Measurements from ENCODE around the gene PPP4R1.
"Not testable (repeated sequence)": the region's sequence is repeated elsewhere in the genome, so short reads cannot be mapped to it uniquely, and the experiment has no call there.

The PPP4R1 gene

DNA sequence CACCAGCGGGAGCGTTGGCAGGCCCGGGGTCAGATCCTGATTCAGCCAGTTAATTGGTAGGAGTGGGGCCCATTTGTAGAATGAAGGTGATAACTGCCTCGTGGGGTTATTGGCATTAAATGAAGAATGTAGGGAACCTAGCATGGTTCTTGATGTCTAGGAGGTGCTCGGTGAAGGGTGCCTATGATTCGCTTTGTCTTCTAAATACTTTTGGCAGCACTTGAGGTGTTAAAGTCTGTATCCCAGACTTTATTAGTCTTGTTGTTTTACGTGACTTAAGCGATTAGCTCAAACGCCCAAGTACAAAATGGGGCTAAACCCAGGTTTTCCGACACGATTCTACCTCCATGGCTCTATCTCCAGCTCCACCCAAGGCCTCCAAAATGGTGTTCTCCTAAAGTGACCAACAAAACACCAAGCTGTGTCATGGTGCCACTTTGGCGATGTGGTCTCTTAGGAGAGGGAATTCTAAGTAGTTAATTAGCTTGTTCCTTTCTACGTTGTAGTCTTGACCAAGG lies 980 bp upstream of the PPP4R1 start:
- Histone ChIP-seq H3K4me3 (ENCODE audit: insufficient read length, low read depth) (peak overlapping the region; percentile 49), H3K9ac (ENCODE audit: insufficient read length, low read depth) (peak overlapping the region; percentile 75), H3K36me3 (ENCODE audit: insufficient read depth, insufficient read length, low read length) (peaks cover 14% of the 10 kb centered on the region), H3K4me1 (ENCODE audit: insufficient read depth, insufficient read length) (no peaks in the 10 kb centered on the region), H3K9me3 (ENCODE audit: insufficient read depth, low read length) (no peaks in the 10 kb centered on the region), H3K27me3 (ENCODE audit: insufficient read depth, insufficient read length) (no peaks in the 10 kb centered on the region)
- TF ChIP-seq YY1 (IDR thresholded peaks at IDR 0.05; ENCODE audit: insufficient read depth, insufficient read length): no peak
- no peak for TF ChIP-seq SUZ12 (IDR thresholded peaks at IDR 0.05; ENCODE audit: extremely low read depth, insufficient read depth, insufficient read length)
- TF ChIP-seq ZNF274 (IDR thresholded peaks at IDR 0.05; ENCODE audit: low read depth, low read length): no peak
- no peak for DNase-seq (ENCODE audit: low read depth, low spot score)

DNA sequence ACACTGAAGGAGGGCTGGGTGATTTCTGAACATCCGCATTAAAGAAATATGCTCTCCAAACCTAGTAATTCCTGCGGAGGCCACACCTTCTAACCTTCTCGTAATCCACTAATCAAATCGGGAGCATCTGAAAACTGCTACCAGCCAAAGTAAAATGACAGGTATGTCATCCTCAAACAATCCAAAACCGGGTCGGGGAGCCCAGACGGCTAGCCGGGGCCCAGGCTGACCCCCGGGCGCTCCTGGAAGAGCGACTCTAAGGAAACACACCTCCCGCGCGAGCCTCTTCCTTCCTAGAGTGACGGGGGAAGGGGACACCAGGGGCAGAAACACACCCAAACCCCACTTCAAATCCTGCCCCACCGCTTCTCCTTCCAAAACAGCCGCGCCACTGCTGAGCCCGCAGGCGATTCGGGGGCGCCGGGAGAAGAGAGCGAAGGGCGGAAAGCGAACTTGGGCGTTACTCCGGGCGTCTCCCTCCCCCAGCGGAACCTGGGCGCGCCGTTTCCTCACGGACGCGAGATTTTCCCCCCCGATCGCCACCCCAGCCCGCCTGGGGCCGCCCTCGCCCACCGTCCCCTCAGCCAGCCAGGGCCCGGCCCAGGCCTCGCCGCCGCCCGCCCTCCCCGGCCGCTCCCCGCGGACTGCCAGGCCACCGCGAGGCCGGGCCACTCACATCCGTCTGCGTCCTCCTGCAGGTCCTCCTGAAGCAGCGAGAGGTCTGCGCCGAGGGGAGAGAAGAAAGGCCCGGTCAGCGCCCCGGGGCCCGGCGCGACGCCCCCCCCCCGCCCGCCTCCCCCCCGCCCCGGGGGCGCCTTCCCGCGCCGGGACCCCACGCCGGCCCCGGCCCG lies 584 bp downstream of the PPP4R1 start:
- Histone ChIP-seq H3K36me3 (ENCODE audit: insufficient read depth, insufficient read length, low read length) (peaks cover 20% of the 10 kb centered on the region), H3K4me1 (ENCODE audit: insufficient read depth, insufficient read length) (no peaks in the 10 kb centered on the region), H3K9ac (ENCODE audit: insufficient read length, low read depth) (peak overlapping the region; percentile 88), H3K4me3 (ENCODE audit: insufficient read length, low read depth) (peak overlapping the region; percentile 81), H3K27me3 (ENCODE audit: insufficient read depth, insufficient read length) (no peaks in the 10 kb centered on the region), H3K9me3 (ENCODE audit: insufficient read depth, low read length) (no peaks in the 10 kb centered on the region)
- no peak for DNase-seq (ENCODE audit: low read depth, low spot score)
- TF ChIP-seq SUZ12 (IDR thresholded peaks at IDR 0.05; ENCODE audit: extremely low read depth, insufficient read depth, insufficient read length) (no peak), ZNF274 (IDR thresholded peaks at IDR 0.05; ENCODE audit: low read depth, low read length) (no peak), YY1 (IDR thresholded peaks at IDR 0.05; ENCODE audit: insufficient read depth, insufficient read length) (no peak)

DNA sequence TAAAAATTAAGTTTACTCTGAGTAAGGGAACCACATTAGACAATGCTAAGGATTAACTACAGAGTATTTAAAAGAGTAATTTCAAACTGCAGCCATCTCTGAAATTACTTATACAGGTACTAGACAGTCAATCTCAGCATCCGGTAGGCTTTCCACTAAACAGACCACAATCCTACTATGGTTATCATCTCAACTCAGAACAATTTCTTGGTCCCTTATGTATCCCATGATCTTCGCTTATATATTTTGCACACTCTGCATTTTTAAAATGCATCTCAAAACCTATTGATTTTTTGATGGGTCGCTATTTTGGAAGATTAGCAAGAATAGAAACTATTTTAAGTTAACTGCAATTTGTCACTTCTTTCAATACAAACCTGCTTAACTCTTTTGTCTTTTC lies 1.4 kb downstream of the PPP4R1 start:
- H3K9me3 ChIP-seq (ENCODE audit: insufficient read depth, low read length): no peaks in the 10 kb centered on the region
- H3K4me1 ChIP-seq (ENCODE audit: insufficient read depth, insufficient read length): no peaks in the 10 kb centered on the region
- no peak for TF ChIP-seq YY1 (IDR thresholded peaks at IDR 0.05; ENCODE audit: insufficient read depth, insufficient read length)
- no peak for TF ChIP-seq ZNF274 (IDR thresholded peaks at IDR 0.05; ENCODE audit: low read depth, low read length)
- no peak for TF ChIP-seq SUZ12 (IDR thresholded peaks at IDR 0.05; ENCODE audit: extremely low read depth, insufficient read depth, insufficient read length)
- H3K9ac ChIP-seq (ENCODE audit: insufficient read length, low read depth): peak overlapping the region; percentile 88
- no peaks in the 10 kb centered on the region for H3K27me3 ChIP-seq (ENCODE audit: insufficient read depth, insufficient read length)
- no peak for DNase-seq (ENCODE audit: low read depth, low spot score)
- peak overlapping the region; percentile 81 for H3K4me3 ChIP-seq (ENCODE audit: insufficient read length, low read depth)
- H3K36me3 ChIP-seq (ENCODE audit: insufficient read depth, insufficient read length, low read length): peaks cover 20% of the 10 kb centered on the region

DNA sequence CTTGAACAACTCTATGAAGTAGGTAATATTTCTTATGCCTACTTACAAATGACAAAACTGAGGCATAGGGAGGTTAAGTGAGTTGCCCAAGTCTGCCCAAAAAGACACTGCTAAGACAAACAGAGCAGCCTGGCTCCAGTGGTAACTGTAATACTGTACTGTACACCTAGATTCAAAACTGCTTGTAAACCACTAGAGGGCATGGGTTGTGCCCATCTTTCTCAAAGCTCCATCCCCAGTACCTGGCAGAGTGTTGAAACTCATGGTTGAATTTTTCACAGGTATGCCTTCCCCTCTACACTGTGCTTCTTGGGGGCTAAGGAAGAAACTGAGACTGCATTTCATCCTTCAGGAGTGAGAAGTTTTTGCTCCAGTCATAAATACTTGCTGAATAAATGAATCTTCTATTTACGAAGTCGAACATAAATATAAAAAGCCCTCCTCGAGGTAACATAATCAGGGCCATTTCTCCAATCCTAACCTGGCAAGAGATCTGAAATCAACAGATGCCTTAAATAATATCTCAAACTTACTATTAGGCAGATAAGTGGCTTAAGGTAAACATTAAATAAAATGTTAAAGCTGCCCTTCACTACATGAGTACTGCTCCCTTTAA lies 2.0 kb downstream of the PPP4R1 start:
- no peak for DNase-seq (ENCODE audit: low read depth, low spot score)
- H3K9ac ChIP-seq (ENCODE audit: insufficient read length, low read depth): no peak overlapping the region
- no peaks in the 10 kb centered on the region for H3K9me3 ChIP-seq (ENCODE audit: insufficient read depth, low read length)
- H3K4me3 ChIP-seq (ENCODE audit: insufficient read length, low read depth): no peak overlapping the region
- TF ChIP-seq ZNF274 (IDR thresholded peaks at IDR 0.05; ENCODE audit: low read depth, low read length): no peak
- TF ChIP-seq YY1 (IDR thresholded peaks at IDR 0.05; ENCODE audit: insufficient read depth, insufficient read length): no peak
- no peak for TF ChIP-seq SUZ12 (IDR thresholded peaks at IDR 0.05; ENCODE audit: extremely low read depth, insufficient read depth, insufficient read length)
- no peaks in the 10 kb centered on the region for H3K4me1 ChIP-seq (ENCODE audit: insufficient read depth, insufficient read length)
- H3K36me3 ChIP-seq (ENCODE audit: insufficient read depth, insufficient read length, low read length): peaks cover 20% of the 10 kb centered on the region
- H3K27me3 ChIP-seq (ENCODE audit: insufficient read depth, insufficient read length): no peaks in the 10 kb centered on the region

DNA sequence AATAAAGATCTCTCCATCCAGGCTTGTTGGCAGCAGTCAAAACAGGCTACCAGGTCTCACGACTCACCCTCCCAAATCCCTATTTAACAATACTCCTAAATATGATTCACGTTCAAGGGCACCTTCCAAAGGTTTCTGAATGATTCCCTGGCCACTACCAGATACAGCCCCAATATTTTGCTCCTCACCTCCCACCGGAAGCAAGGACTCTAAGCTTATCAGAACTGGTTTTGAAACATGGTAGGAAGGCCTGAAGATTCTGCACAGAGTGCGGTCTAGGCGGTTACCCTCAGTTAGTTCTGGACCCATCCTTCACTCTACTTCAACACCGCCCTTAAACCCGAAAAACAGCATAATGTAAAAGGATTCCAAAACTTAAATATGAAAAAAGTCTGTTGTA lies 5.2 kb downstream of the PPP4R1 start:
- DNase-seq (ENCODE audit: low read depth, low spot score): no peak
- H3K9ac ChIP-seq (ENCODE audit: insufficient read length, low read depth): no peak overlapping the region
- no peaks in the 10 kb centered on the region for H3K27me3 ChIP-seq (ENCODE audit: insufficient read depth, insufficient read length)
- no peaks in the 10 kb centered on the region for H3K9me3 ChIP-seq (ENCODE audit: insufficient read depth, low read length)
- H3K4me1 ChIP-seq (ENCODE audit: insufficient read depth, insufficient read length): no peaks in the 10 kb centered on the region
- no peak for TF ChIP-seq YY1 (IDR thresholded peaks at IDR 0.05; ENCODE audit: insufficient read depth, insufficient read length)
- TF ChIP-seq SUZ12 (IDR thresholded peaks at IDR 0.05; ENCODE audit: extremely low read depth, insufficient read depth, insufficient read length): no peak
- TF ChIP-seq ZNF274 (IDR thresholded peaks at IDR 0.05; ENCODE audit: low read depth, low read length): no peak
- peaks cover 28% of the 10 kb centered on the region for H3K36me3 ChIP-seq (ENCODE audit: insufficient read depth, insufficient read length, low read length)
- H3K4me3 ChIP-seq (ENCODE audit: insufficient read length, low read depth): no peak overlapping the region

DNA sequence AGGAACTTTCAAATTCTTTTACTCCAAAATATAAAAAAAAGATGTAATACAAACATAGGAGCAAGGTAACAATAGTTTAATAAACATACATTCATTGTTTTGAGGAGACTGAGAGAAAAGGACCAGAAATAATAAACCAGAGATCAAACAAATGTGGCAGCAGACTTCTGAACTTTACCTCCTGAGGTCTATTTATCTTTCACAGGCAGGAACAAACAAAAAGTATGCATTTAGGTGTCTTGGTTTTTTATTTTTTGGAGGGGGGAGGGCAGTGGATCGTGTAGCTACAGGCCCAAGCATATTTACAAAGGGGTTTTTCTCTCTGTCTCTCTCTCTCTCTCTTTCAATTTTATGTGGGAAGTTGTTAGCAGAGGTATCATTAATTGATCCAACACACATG lies 5.6 kb downstream of the PPP4R1 start:
- no peak for DNase-seq (ENCODE audit: low read depth, low spot score)
- no peak for TF ChIP-seq SUZ12 (IDR thresholded peaks at IDR 0.05; ENCODE audit: extremely low read depth, insufficient read depth, insufficient read length)
- no peak for TF ChIP-seq YY1 (IDR thresholded peaks at IDR 0.05; ENCODE audit: insufficient read depth, insufficient read length)
- no peak for TF ChIP-seq ZNF274 (IDR thresholded peaks at IDR 0.05; ENCODE audit: low read depth, low read length)
- H3K36me3 ChIP-seq (ENCODE audit: insufficient read depth, insufficient read length, low read length): peaks cover 28% of the 10 kb centered on the region
- H3K4me1 ChIP-seq (ENCODE audit: insufficient read depth, insufficient read length): no peaks in the 10 kb centered on the region
- H3K9me3 ChIP-seq (ENCODE audit: insufficient read depth, low read length): no peaks in the 10 kb centered on the region
- H3K4me3 ChIP-seq (ENCODE audit: insufficient read length, low read depth): no peak overlapping the region
- no peak overlapping the region for H3K9ac ChIP-seq (ENCODE audit: insufficient read length, low read depth)
- H3K27me3 ChIP-seq (ENCODE audit: insufficient read depth, insufficient read length): no peaks in the 10 kb centered on the region

DNA sequence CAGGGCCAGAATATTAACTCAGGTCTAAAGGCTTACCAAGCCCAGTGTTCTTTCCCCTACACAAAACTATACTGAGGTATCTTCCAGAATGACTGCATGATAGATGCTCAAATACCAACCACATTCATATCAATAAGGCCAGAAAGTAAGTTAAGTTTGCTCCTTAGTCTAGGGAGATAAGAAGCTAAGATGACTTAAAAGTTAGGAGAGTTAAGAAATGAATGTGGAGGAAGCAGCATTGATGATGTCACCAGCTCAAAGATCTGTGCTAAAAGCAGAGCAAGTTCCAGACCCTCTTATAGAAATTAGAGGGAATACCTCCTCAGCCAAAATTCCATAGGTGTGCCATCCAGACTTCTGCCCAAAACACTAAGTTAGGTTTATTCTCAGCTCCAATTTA lies 6.1 kb downstream of the PPP4R1 start:
- TF ChIP-seq SUZ12 (IDR thresholded peaks at IDR 0.05; ENCODE audit: extremely low read depth, insufficient read depth, insufficient read length): no peak
- TF ChIP-seq YY1 (IDR thresholded peaks at IDR 0.05; ENCODE audit: insufficient read depth, insufficient read length): no peak
- no peak for TF ChIP-seq ZNF274 (IDR thresholded peaks at IDR 0.05; ENCODE audit: low read depth, low read length)
- no peak for DNase-seq (ENCODE audit: low read depth, low spot score)
- H3K4me1 ChIP-seq (ENCODE audit: insufficient read depth, insufficient read length): no peaks in the 10 kb centered on the region
- H3K9me3 ChIP-seq (ENCODE audit: insufficient read depth, low read length): no peaks in the 10 kb centered on the region
- H3K4me3 ChIP-seq (ENCODE audit: insufficient read length, low read depth): no peak overlapping the region
- H3K27me3 ChIP-seq (ENCODE audit: insufficient read depth, insufficient read length): no peaks in the 10 kb centered on the region
- H3K36me3 ChIP-seq (ENCODE audit: insufficient read depth, insufficient read length, low read length): peaks cover 28% of the 10 kb centered on the region
- no peak overlapping the region for H3K9ac ChIP-seq (ENCODE audit: insufficient read length, low read depth)

DNA sequence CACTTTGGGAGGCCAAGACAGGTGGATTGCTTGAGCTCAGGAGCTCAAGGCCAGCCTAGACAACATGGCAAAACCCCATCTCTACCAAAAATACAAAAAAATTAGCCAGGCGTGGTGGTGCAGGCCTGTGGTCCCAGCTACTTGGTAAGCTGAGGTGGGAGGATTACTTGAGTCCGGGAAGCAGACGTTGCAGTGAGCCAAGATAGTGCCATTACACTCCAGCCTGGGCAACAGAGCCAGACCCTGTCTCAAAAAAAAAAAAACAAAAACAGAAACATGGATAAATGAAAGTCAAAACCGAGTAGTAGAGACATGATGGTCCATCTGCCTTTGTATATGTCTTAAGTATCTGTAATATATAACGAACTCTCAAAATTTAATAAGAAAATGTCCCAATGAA lies 7.2 kb downstream of the PPP4R1 start:
- H3K4me1 ChIP-seq (ENCODE audit: insufficient read depth, insufficient read length); H3K4me3 ChIP-seq (ENCODE audit: insufficient read length, low read depth); H3K9me3 ChIP-seq (ENCODE audit: insufficient read depth, low read length); H3K27me3 ChIP-seq (ENCODE audit: insufficient read depth, insufficient read length); H3K9ac ChIP-seq (ENCODE audit: insufficient read length, low read depth); DNase-seq (ENCODE audit: low read depth, low spot score): not testable (repeated sequence)
- H3K36me3 ChIP-seq (ENCODE audit: insufficient read depth, insufficient read length, low read length): peaks cover 28% of the 10 kb centered on the region
